ENCODE results near the gene ZNF165. TPM values are rescaled to one million over a fixed set of nuclear protein-coding genes. Genes with fewer than 3 reads are reported as not detected.

The ZNF165 gene
- polyA plus RNA-seq, 1 of the 3 experiments (the other 2 are of a cell fraction) = 0.25 TPM

DNA sequence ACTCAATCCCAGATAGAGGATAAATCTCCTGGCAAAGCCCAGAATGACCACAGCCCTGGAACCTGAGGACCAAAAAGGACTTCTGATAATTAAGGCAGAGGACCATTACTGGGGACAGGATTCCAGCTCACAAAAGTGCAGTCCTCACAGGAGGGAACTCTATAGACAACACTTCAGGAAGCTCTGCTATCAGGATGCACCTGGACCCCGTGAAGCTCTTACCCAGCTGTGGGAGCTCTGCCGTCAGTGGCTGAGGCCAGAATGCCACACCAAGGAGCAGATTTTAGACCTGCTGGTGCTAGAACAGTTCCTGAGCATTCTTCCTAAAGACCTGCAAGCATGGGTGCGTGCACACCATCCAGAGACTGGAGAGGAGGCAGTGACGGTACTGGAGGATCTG, 45.0 kb downstream of the ZNF165 start:
- H3K4me1 ChIP-seq (ENCODE audit: control insufficient read depth in 1 of 2, insufficient read depth in 2 of 2, low read depth in 1 of 2, low read length in 1 of 2) = peaks cover 6 to 10% of the 10 kb centered on the region in 2 experiments; a peak in 2 of 4 replicates
- no peaks in the 10 kb centered on the region for H3F3A ChIP-seq (replicated peaks; ENCODE audit: insufficient read depth)
- no peak overlapping the region for H3K27ac ChIP-seq (ENCODE audit: low read depth in 2 of 2, low read length in 1 of 2)
- H3K4me3 ChIP-seq (ENCODE audit: low read depth in 2 of 2, low read length in 1 of 2) = peak overlapping the region; percentile 83 to 91; a peak in 3 of 4 replicates
- peaks cover 49 to 59% of the 10 kb centered on the region in 2 experiments for H3K36me3 ChIP-seq (replicated peaks in 1 of 2; ENCODE audit: control insufficient read depth in 1 of 2, insufficient read depth in 2 of 2, low read length in 1 of 2)
- WGBS (ENCODE audit: low lambda C conversion rate) = 75% methylated on average over 4 of the region's 4 CpGs
- peak overlapping the region; percentile 70; the same call in 1 of the 2 replicates for H3K9ac ChIP-seq
- H2AFZ ChIP-seq (ENCODE audit: low read depth) = no peak overlapping the region
- TF ChIP-seq ELF1 (IDR thresholded peaks at IDR 0.05) = no peak
- POLR2A ChIA-PET = interaction anchor here (2.5 kb wide), 1 partner anchor 16 kb away, joined by 23 read pairs; the partner anchor contains the start of gene ZKSCAN8
- H3K4me2 ChIP-seq = peak overlapping the region; percentile 91
- no peak for DNase-seq
- no peaks in the 10 kb centered on the region for H3K9me2 ChIP-seq
- H3K79me2 ChIP-seq (ENCODE audit: insufficient read depth) = peaks cover 68% of the 10 kb centered on the region
- no peaks in the 10 kb centered on the region for H4K20me1 ChIP-seq (ENCODE audit: insufficient read depth)
- H3K27me3 ChIP-seq (ENCODE audit: insufficient read depth) = no peaks in the 10 kb centered on the region
- CTCF ChIA-PET = interaction anchor here (0.9 to 3.3 kb wide), 4 partner anchors 8 to 231 kb away, joined by 3 to 11 read pairs (median 6); partner anchors contain the start of gene ZKSCAN8
- no peaks in the 10 kb centered on the region for H3K9me3 ChIP-seq

GRCh38 chr6:28134015-28134414, 53.6 kb downstream of the ZNF165 start:
- DNase-seq = peak; percentile 18
- no peak overlapping the region for H3K9ac ChIP-seq
- H3K79me2 ChIP-seq (ENCODE audit: insufficient read depth) = peaks cover 79% of the 10 kb centered on the region
- no peaks in the 10 kb centered on the region for H3K9me2 ChIP-seq
- WGBS (ENCODE audit: low lambda C conversion rate) = 47% methylated on average over 3 of the region's 3 CpGs
- peaks cover 0 to 17% of the 10 kb centered on the region in 2 experiments; a peak in 3 of 4 replicates for H3K4me1 ChIP-seq (ENCODE audit: control insufficient read depth in 1 of 2, insufficient read depth in 2 of 2, low read depth in 1 of 2, low read length in 1 of 2)
- TF ChIP-seq RAD21 (IDR thresholded peaks at IDR 0.05; ENCODE audit: low read length) (peak; percentile 62), CTCF (IDR thresholded peaks at IDR 0.05) (peak; percentile 64), SMC3 (IDR thresholded peaks at IDR 0.05; ENCODE audit: low read depth, low read length) (peak; percentile 39), PBX3 (IDR thresholded peaks at IDR 0.05) (no peak)
- no peak overlapping the region for H3K4me2 ChIP-seq
- H3F3A ChIP-seq (replicated peaks; ENCODE audit: insufficient read depth) = peaks cover 8% of the 10 kb centered on the region
- POLR2A ChIA-PET = no interaction called here
- no peaks in the 10 kb centered on the region for H3K27me3 ChIP-seq (ENCODE audit: insufficient read depth)
- H3K4me3 ChIP-seq (ENCODE audit: low read depth in 2 of 2, low read length in 1 of 2) = no peak overlapping the region
- CTCF ChIA-PET = interaction anchor here (1.1 to 1.3 kb wide), 2 partner anchors 10 to 222 kb away, joined by 6 to 11 read pairs; partner anchors contain the start of gene ZSCAN16
- H3K27ac ChIP-seq (ENCODE audit: low read depth in 2 of 2, low read length in 1 of 2) = no peak overlapping the region
- H3K9me3 ChIP-seq = no peaks in the 10 kb centered on the region
- no peak overlapping the region for H2AFZ ChIP-seq (ENCODE audit: low read depth)
- H4K20me1 ChIP-seq (ENCODE audit: insufficient read depth) = no peaks in the 10 kb centered on the region
- H3K36me3 ChIP-seq (replicated peaks in 1 of 2; ENCODE audit: control insufficient read depth in 1 of 2, insufficient read depth in 2 of 2, low read length in 1 of 2) = peaks cover 16 to 29% of the 10 kb centered on the region in 2 experiments

GRCh38 chr6:28134716-28135115, 54.3 kb downstream of the ZNF165 start:
- H4K20me1 ChIP-seq (ENCODE audit: insufficient read depth) = no peaks in the 10 kb centered on the region
- no peak for DNase-seq
- H3K4me2 ChIP-seq = no peak overlapping the region
- H3K36me3 ChIP-seq (replicated peaks in 1 of 2; ENCODE audit: control insufficient read depth in 1 of 2, insufficient read depth in 2 of 2, low read length in 1 of 2) = peaks cover 9 to 22% of the 10 kb centered on the region in 2 experiments
- no peak overlapping the region for H2AFZ ChIP-seq (ENCODE audit: low read depth)
- H3K27me3 ChIP-seq (ENCODE audit: insufficient read depth) = no peaks in the 10 kb centered on the region
- no peaks in the 10 kb centered on the region for H3K9me2 ChIP-seq
- no peak overlapping the region for H3K4me3 ChIP-seq (ENCODE audit: low read depth in 2 of 2, low read length in 1 of 2)
- H3K79me2 ChIP-seq (ENCODE audit: insufficient read depth) = peaks cover 72% of the 10 kb centered on the region
- no peaks in the 10 kb centered on the region for H3K9me3 ChIP-seq
- peaks cover 8% of the 10 kb centered on the region for H3F3A ChIP-seq (replicated peaks; ENCODE audit: insufficient read depth)
- POLR2A ChIA-PET = no interaction called here
- H3K9ac ChIP-seq = no peak overlapping the region
- CTCF ChIA-PET = no interaction called here
- WGBS (ENCODE audit: low lambda C conversion rate) = 68% methylated on average over 1 of the region's 1 CpG
- peaks cover 0 to 17% of the 10 kb centered on the region in 2 experiments; a peak in 3 of 4 replicates for H3K4me1 ChIP-seq (ENCODE audit: control insufficient read depth in 1 of 2, insufficient read depth in 2 of 2, low read depth in 1 of 2, low read length in 1 of 2)
- no peak overlapping the region for H3K27ac ChIP-seq (ENCODE audit: low read depth in 2 of 2, low read length in 1 of 2)
- TF ChIP-seq GABPA (IDR thresholded peaks at IDR 0.05; ENCODE audit: low read depth) = no peak
- TF ChIP-seq FOSL2 (IDR thresholded peaks at IDR 0.05; ENCODE audit: borderline replicate concordance, low read depth) = no peak
- no peak for TF ChIP-seq YY1 (IDR thresholded peaks at IDR 0.05; ENCODE audit: low read depth)
- no peak for TF ChIP-seq RAD21 (IDR thresholded peaks at IDR 0.05; ENCODE audit: low read length)
- no peak for TF ChIP-seq USF1 (IDR thresholded peaks at IDR 0.05; ENCODE audit: borderline replicate concordance, low read depth)
- TF ChIP-seq MXI1 (IDR thresholded peaks at IDR 0.05; ENCODE audit: low read depth, low read length) = no peak
- TF ChIP-seq, protein P1, sequence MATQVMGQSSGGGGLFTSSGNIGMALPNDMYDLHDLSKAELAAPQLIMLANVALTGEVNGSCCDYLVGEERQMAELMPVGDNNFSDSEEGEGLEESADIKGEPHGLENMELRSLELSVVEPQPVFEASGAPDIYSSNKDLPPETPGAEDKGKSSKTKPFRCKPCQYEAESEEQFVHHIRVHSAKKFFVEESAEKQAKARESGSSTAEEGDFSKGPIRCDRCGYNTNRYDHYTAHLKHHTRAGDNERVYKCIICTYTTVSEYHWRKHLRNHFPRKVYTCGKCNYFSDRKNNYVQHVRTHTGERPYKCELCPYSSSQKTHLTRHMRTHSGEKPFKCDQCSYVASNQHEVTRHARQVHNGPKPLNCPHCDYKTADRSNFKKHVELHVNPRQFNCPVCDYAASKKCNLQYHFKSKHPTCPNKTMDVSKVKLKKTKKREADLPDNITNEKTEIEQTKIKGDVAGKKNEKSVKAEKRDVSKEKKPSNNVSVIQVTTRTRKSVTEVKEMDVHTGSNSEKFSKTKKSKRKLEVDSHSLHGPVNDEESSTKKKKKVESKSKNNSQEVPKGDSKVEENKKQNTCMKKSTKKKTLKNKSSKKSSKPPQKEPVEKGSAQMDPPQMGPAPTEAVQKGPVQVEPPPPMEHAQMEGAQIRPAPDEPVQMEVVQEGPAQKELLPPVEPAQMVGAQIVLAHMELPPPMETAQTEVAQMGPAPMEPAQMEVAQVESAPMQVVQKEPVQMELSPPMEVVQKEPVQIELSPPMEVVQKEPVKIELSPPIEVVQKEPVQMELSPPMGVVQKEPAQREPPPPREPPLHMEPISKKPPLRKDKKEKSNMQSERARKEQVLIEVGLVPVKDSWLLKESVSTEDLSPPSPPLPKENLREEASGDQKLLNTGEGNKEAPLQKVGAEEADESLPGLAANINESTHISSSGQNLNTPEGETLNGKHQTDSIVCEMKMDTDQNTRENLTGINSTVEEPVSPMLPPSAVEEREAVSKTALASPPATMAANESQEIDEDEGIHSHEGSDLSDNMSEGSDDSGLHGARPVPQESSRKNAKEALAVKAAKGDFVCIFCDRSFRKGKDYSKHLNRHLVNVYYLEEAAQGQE (IDR thresholded peaks at IDR 0.05; ENCODE audit: low read depth, low read length) = no peak
- TF ChIP-seq, protein P2, sequence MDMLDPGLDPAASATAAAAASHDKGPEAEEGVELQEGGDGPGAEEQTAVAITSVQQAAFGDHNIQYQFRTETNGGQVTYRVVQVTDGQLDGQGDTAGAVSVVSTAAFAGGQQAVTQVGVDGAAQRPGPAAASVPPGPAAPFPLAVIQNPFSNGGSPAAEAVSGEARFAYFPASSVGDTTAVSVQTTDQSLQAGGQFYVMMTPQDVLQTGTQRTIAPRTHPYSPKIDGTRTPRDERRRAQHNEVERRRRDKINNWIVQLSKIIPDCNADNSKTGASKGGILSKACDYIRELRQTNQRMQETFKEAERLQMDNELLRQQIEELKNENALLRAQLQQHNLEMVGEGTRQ (IDR thresholded peaks at IDR 0.05; ENCODE audit: borderline replicate concordance, low read depth, low read length) = no peak
- no peak for TF ChIP-seq RXRA (IDR thresholded peaks at IDR 0.05; ENCODE audit: borderline replicate concordance, low read depth)
- no peak for TF ChIP-seq ELF1 (IDR thresholded peaks at IDR 0.05)
